ENCODE measurements around the gene FBRS. TPM values are rescaled to one million over a fixed set of nuclear protein-coding genes. Genes with fewer than 3 reads are reported as not detected.

The FBRS gene
- total RNA-seq, 1 donor from 2014 or later = 30.4 TPM

- ATAC-seq = no peak
- no peak for DNase-seq
- intact Hi-C loops (cut with micrococcal nuclease) = no loop called here
Measured at GRCh38 chr16:30660424-30661261, 2.4 kb downstream of the FBRS start.

DNA sequence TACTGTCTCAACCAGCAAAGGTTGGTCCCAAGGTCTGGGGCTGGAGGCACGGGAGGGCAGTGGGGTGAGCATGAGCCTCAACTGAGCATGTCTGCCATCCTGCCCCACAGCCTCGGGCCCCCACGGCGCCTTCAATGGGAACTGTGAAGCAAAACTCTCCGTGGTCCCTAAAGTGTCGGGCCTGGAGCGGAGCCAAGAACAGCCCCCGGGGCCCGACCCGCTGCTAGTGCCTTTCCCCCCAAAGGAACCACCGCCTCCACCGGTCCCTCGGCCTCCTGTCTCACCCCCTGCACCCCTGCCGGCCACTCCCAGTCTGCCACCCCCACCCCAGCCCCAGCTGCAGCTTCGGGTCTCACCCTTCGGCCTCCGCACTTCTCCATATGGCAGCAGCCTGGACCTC lies 4.2 kb downstream of the FBRS start:
- ATAC-seq = no peak
- intact Hi-C loops (cut with micrococcal nuclease) = no loop called here
- no peak for DNase-seq

DNA sequence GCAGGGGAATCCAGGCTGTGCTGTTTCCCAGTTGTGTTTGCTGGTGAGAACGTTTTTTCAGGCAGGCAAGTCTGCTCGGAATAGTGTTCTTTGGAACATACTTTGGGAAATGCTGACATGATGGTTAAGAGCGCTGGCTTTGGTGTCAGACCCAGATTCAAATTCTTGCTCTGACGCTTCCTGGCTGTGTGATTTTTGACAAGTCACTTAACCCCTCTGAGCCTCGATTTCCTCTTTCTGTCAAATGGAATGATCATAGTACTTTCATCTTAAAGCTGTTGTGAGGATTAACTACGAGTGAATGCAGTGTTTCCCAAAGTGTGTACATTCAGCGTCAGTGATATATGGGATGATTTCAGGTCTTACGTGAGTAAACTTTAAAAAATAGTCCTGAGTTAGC lies 4.8 kb downstream of the FBRS start:
- ATAC-seq (no peak), DNase-seq (no peak)
- intact Hi-C loops (cut with micrococcal nuclease) = no loop called here

- intact Hi-C loops (cut with micrococcal nuclease) = no loop called here
- no peak for DNase-seq
- ATAC-seq = no peak
Measured at GRCh38 chr16:30663820-30664219, 5.6 kb downstream of the FBRS start.

DNA sequence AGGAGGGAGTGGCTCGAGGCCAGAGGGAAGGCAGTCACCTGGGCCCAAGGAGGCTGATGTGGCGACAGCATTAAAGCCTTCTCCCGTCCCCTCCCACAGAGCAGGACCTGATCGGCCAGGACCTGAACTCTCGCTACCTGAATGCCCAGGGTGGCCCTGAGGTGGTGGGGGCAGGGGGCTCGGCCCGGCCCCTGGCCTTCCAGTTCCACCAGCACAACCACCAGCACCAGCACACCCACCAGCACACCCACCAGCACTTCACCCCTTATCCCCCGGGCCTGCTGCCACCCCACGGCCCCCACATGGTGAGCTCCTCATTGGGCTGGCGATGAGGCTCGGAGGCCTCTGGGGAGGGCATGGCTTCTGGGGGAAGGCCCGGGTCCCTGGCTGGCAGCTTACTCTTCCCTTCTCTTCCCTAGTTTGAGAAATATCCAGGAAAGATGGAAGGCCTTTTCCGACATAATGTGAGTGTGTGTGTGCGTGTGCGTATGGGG lies 6.4 kb downstream of the FBRS start:
- ATAC-seq (no peak), DNase-seq (no peak)
- intact Hi-C loops (cut with micrococcal nuclease) = no loop called here

DNA sequence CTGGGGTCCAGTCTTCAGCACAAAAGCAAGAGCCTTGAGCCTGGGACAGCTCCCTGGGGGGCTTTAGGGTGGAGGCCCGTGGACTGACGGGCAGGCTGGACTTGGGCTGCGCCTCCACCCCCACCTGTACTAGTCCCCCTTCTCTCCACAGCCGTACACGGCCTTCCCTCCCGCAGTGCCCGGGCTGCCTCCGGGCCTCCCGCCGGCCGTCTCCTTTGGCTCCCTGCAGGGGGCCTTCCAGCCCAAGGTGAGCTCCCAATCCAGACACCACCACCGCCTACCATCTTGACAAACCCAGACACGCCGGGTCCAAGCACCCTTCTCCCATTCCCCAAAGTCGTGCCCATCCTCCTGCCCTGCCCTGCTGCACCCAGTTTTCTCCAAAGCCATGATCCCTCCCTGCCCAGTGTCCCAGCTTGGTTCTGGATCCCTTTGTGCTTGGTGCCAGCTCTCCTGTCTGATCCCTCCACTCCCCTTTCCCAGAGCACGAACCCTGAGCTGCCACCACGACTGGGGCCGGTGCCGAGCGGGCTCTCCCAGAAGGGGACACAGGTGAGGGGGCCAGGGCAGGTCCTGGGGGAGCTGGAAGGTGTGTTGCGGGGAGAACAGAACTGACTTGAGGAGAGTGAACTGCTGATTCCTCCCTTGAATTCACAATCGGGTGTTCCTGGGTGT lies 7.1 kb downstream of the FBRS start:
- ATAC-seq (no peak), DNase-seq (no peak)
- intact Hi-C loops (cut with micrococcal nuclease) = no loop called here

GRCh38 chr16:30665830-30666190 lies 7.6 kb downstream of the FBRS start:
- intact Hi-C loops (cut with micrococcal nuclease) = no loop called here
- ATAC-seq = no peak
- no peak for DNase-seq

DNA sequence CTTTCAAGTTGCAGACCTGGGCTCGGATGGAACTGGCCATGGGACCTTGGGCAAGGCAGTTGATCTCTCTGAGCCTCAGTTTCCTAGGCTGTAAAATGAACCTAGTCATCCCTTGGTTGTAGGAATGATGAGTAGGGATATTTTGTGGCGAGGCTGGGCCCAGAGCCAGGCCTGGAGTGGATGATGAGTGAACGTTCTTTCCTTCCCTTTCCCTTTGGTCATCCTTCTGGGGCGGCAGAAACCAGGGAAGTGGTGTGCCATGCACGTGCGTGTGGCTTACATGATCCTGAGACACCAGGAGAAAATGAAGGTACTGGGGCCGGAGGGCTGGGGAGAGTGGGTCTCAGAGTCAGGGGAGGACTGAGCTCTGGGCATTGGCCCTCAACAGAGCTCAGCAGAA lies 8.4 kb downstream of the FBRS start:
- intact Hi-C loops (cut with micrococcal nuclease) = no loop called here
- no peak for ATAC-seq
- DNase-seq = no peak

DNA sequence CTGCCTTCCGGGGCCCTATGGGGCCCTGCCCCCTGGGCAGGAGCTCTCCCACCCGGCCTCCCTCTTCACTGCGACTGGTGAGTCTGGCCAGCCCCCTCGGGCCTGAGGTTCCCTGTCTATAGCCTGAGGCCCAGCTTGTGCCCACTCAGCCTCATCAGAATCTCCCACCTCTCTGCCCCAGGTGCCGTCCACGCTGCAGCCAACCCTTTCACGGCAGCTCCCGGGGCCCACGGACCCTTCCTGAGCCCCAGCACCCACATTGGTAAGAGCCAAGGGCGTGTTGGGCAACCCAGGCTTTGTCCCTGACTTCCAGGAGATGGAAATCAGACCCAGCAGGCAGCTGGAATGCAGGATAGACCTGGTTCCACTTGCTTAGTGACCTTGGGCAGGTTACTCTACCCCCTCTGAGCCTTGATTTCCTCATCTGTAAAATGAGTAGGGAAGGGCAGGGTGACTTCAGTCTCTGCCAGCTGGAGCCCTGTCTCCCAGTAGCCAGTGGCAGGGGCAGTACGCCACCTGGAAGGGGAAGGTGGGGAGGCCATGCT lies 9.2 kb downstream of the FBRS start:
- intact Hi-C loops (cut with micrococcal nuclease) = no loop called here
- DNase-seq (no peak), ATAC-seq (no peak)

GRCh38 chr16:30668393-30668792 lies 10.2 kb downstream of the FBRS start:
- intact Hi-C loops (cut with micrococcal nuclease) = no loop called here
- DNase-seq (no peak), ATAC-seq (no peak)

GRCh38 chr16:30669026-30669902 lies 11.0 kb downstream of the FBRS start:
- ATAC-seq (no peak), DNase-seq (no peak)
- intact Hi-C loops (cut with micrococcal nuclease) = no loop called here

DNA sequence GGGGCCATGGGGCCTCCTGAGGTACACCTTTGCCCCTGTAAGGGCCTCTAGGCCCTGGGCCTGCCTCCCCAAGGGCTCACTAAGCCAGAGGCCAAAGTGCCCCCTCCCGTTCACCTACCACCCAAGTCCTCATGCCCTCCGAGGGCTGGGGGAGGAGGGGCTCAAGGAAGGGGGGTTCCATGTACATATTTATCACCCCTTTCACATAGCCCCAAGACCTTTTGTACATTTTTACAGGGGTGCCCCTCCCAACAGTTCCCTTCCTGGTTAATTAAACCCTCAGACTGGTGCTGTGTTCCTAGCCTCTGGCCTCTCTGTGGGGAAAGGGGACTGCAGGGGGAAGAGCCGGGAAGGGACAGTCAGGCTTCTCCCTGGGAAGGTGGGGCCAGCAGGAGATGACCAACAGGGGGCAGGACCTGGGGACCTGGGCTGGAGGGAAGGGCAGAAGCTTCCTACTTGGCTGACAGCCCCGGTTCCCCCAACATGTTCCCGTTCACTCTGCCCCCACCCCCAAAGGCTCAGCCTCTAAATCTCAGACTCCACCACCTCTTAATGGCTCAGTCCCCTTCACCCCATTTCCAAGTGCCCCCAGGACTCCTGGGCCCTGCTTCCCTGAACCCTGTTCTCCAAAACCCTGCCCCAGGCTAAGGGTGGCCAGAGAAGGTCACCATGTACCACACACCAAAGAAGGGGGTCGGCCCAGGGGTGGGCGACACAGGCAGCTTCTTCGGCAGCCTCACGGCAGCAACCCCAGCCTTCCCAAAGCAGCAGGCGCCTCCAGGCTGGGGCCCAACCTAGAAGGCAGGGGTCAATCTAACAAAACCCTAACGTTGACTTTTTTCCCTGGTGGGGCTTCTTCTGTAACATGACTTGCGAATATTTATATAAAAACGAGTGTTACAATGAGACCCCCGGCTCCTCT lies 11.9 kb downstream of the FBRS start:
- DNase-seq = no peak
- intact Hi-C loops (cut with micrococcal nuclease) = no loop called here
- ATAC-seq = no peak

- ATAC-seq = no peak
- DNase-seq = no peak
Measured at GRCh38 chr16:30675143-30675542, 16.9 kb downstream of the FBRS start.

DNA sequence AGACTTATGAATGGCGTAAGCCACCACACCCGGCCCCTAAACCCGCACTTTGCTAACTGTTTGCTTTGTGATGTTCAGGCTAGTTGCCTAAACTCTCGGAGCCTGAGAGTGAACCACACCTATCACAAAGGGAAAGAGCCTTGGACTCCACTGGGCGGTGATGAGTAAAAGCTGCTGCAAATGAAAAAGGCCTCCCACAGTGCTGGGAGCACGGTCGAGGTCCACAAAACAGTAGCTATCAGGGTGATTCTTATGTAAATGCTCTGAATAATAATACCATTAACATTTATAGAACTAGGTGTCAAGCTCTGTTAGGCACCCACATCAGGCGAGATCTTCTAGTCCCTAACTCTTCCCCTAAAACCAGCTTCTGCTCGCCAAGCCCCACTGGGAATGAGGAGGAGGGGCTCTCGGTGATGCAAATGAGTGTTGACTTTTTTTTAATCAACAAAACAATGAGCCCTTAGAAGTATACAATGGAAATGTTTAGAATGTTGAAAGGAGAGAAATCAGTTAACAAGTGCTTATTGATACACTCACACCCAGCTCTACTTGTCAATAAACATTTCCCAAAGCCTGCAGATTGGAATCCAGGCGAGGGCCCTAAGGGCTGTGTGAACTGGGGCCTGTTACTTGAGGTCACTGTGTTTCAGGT lies 19.8 kb downstream of the FBRS start:
- intact Hi-C loops (cut with micrococcal nuclease) = no loop called here
- ATAC-seq (no peak), DNase-seq (no peak)

More at GRCh38 chr16:30675143-30675542, 16.9 kb downstream of the FBRS start:
- intact Hi-C loops (cut with micrococcal nuclease) = no loop called here

GRCh38 chr16:30678586-30678970 lies 20.3 kb downstream of the FBRS start:
- intact Hi-C loops (cut with micrococcal nuclease) = no loop called here
- DNase-seq (no peak), ATAC-seq (no peak)

GRCh38 chr16:30680326-30680725 lies 22.1 kb downstream of the FBRS start:
- intact Hi-C loops (cut with micrococcal nuclease) = no loop called here
- no peak for DNase-seq
- ATAC-seq = no peak

DNA sequence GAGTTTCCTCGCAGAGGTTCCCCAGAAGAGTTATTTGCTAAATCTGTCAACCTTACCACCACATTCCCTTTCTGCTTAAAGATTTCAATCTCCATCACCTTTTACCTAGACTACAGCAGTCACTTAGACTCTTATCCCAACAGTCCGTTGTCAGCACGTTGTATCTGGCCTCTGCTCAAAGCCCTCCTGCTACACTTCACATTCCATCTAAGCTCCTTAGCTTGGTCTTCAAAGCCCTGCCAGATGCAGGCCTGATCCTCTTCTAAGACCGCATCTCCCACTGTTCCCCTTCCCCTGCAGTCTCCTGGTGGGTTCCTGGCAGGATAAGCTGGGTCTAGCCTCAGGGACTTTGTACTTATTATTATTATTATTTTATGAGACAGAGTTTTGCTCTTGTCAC lies 30.5 kb downstream of the FBRS start:
- no peak for DNase-seq

DNA sequence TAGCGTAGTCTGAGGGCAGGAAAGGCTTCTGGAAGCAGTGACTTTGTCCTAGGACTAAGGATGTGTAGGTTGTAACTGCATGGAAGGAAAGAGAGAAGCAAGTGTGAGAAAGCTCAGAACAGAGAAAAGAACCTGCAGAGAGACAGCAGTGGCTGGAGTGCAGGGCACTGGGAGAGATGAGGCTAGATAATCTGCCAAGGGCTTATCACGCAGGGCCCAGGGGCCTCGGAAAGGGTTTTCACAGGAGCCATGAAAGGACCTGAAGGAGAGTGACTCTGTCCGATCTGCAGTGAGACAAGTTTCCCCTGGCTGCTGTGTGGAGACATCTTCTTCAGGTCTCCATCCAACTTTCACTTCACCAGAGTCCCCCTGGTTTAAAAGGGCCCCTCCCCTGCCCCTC lies 33.7 kb downstream of the FBRS start:
- intact Hi-C loops (cut with micrococcal nuclease) = no loop called here
- no peak for ATAC-seq
- no peak for DNase-seq

More for the DNA sequence above, 30.5 kb downstream of the FBRS start:
- ATAC-seq = no peak
- intact Hi-C loops (cut with micrococcal nuclease) = no loop called here

Data from left ventricle myocardium superior (tissue), 1 donor.